DOHH2 (cell line): ENCODE measurements around the gene GPR137C.

Experiments used
- H3F3A ChIP-seq: fragments of 200-600 bp; sonication (generic), shearing (Covaris generic); 2 replicates; pipeline ENCODE4 v1.6.0; 2016; ENCODE audit warnings: antibody characterized with exemption, mild to moderate bottlenecking; ENCODE audit not compliant: control insufficient read depth, insufficient read depth
- H3K27ac ChIP-seq: fragments of 200-600 bp; sonication (generic); 2 replicates; pipeline ENCODE4 v1.5.1; 2014; ENCODE audit warnings: low read depth, mild to moderate bottlenecking, low read length, moderate library complexity
- H3K27me3 ChIP-seq: fragments of 200-600 bp; sonication (generic); 2 replicates; pipeline ENCODE4 v1.6.1; 2014; ENCODE audit warnings: mild to moderate bottlenecking, low read length, mixed read lengths; ENCODE audit not compliant: control insufficient read depth
- H3K36me3 ChIP-seq: fragments of 200-600 bp; sonication (generic); 2 replicates; pipeline ENCODE4 v1.6.1; 2014; ENCODE audit warnings: mild to moderate bottlenecking, low read length, moderate library complexity, mixed read lengths; ENCODE audit not compliant: control insufficient read depth
- H3K4me1 ChIP-seq: fragments of 200-600 bp; sonication (generic); 2 replicates; pipeline ENCODE4 v1.6.1; 2014; ENCODE audit warnings: mild to moderate bottlenecking, low read length, mixed read lengths; ENCODE audit not compliant: control insufficient read depth
- H3K4me2 ChIP-seq: fragments of 200-600 bp; sonication (generic); 2 replicates; pipeline ENCODE4 v1.6.0; 2014; ENCODE audit warnings: mild to moderate bottlenecking, low read length, moderate library complexity
- H3K4me3 ChIP-seq: fragments of 200-600 bp; sonication (generic); 2 replicates; pipeline ENCODE4 v1.5.1; 2014; ENCODE audit warnings: mild to moderate bottlenecking, low read length, mixed read lengths
- H3K79me2 ChIP-seq: fragments of 200-600 bp; sonication (generic); 2 replicates; pipeline ENCODE4 v1.6.1; 2014; ENCODE audit warnings: mild to moderate bottlenecking, low read length, mixed read lengths; ENCODE audit not compliant: control insufficient read depth
- H3K9me2 ChIP-seq: fragments of 200-600 bp; sonication (generic); replicated peaks from 2 replicates; pipeline ENCODE4 v1.6.1; 2014; ENCODE audit warnings: mild to moderate bottlenecking, low read length, mixed read lengths; ENCODE audit not compliant: control insufficient read depth
- H3K9me3 ChIP-seq: fragments of 200-600 bp; sonication (generic); 2 replicates; pipeline ENCODE4 v1.6.1; 2014; ENCODE audit warnings: antibody characterized with exemption, low read length, mixed read lengths; ENCODE audit not compliant: control insufficient read depth, insufficient read depth
- H4K20me1 ChIP-seq: fragments of 200-600 bp; sonication (generic); 2 replicates; pipeline ENCODE4 v1.6.0; 2014; ENCODE audit warnings: low read depth, mild to moderate bottlenecking, antibody characterized with exemption, low read length, moderate library complexity; ENCODE audit not compliant: control insufficient read depth, insufficient read depth
- CTCF ChIP-seq: fragments of 200-600 bp; sonication (generic); IDR thresholded peaks from one replicate; pipeline ENCODE4 v1.5.1; 2014; ENCODE audit warnings: antibody characterized with exemption, mild to moderate bottlenecking, low read depth, low read length; ENCODE audit not compliant: poor library complexity, severe bottlenecking
- EZH2phosphoT487 ChIP-seq: fragments of 200-600 bp; sonication (generic); IDR thresholded peaks from 2 replicates; pipeline ENCODE4 v1.6.1; 2017; ENCODE audit warnings: borderline replicate concordance, mild to moderate bottlenecking, antibody characterized with exemption, low read length, moderate library complexity, mixed read lengths

GPR137C gene

GRCh38 chr14:52522033-52522432 is 30.6 kb upstream of the GPR137C start:
- Histone ChIP-seq H3K4me2 (no peak overlapping the region), H3K9me2 (no peaks in the 10 kb centered on the region), H3K4me1 (no peaks in the 10 kb centered on the region), H3K27me3 (no peaks in the 10 kb centered on the region), H3K27ac (no peak overlapping the region), H4K20me1 (no peaks in the 10 kb centered on the region), H3K36me3 (peaks cover 18% of the 10 kb centered on the region; the same call in 1 of the 2 replicates), H3F3A (no peaks in the 10 kb centered on the region), H3K4me3 (no peak overlapping the region), H3K79me2 (no peaks in the 10 kb centered on the region), H3K9me3 (no peaks in the 10 kb centered on the region)
- no peak for TF ChIP-seq EZH2phosphoT487
- TF ChIP-seq CTCF, result no peak

- H3K4me1 ChIP-seq, result no peaks in the 10 kb centered on the region
- TF ChIP-seq CTCF (no peak), EZH2phosphoT487 (no peak)
Observed at GRCh38 chr14:52522581-52523345, 29.9 kb upstream of the GPR137C start.

GRCh38 chr14:52527052-52527451 is 25.6 kb upstream of the GPR137C start:
- H3K4me2 ChIP-seq, result no peak overlapping the region
- H3K9me3 ChIP-seq, result no peaks in the 10 kb centered on the region
- TF ChIP-seq CTCF (no peak), EZH2phosphoT487 (no peak)
- no peak overlapping the region for H3K27ac ChIP-seq
- peaks cover 21% of the 10 kb centered on the region for H3K36me3 ChIP-seq
- no peaks in the 10 kb centered on the region for H4K20me1 ChIP-seq
- H3F3A ChIP-seq, result peaks cover 17% of the 10 kb centered on the region
- no peaks in the 10 kb centered on the region for H3K9me2 ChIP-seq
- no peaks in the 10 kb centered on the region for H3K4me1 ChIP-seq
- H3K4me3 ChIP-seq, result no peak overlapping the region
- H3K27me3 ChIP-seq, result no peaks in the 10 kb centered on the region
- H3K79me2 ChIP-seq, result no peaks in the 10 kb centered on the region

More at GRCh38 chr14:52522581-52523345, 29.9 kb upstream of the GPR137C start:
- Histone ChIP-seq H3K4me3 (no peak overlapping the region), H3K27ac (no peak overlapping the region), H3F3A (no peaks in the 10 kb centered on the region), H3K36me3 (peaks cover 15% of the 10 kb centered on the region), H4K20me1 (no peaks in the 10 kb centered on the region), H3K9me3 (no peaks in the 10 kb centered on the region), H3K4me2 (no peak overlapping the region), H3K79me2 (no peaks in the 10 kb centered on the region), H3K9me2 (no peaks in the 10 kb centered on the region), H3K27me3 (no peaks in the 10 kb centered on the region)
